ENCODE data around the gene TMED6. TPM values are rescaled to one million over a fixed set of nuclear protein-coding genes. Genes with fewer than 3 reads are reported as not detected.
A peak's percentile ranks its signal among the peaks of the same experiment; 100 is the strongest.

The TMED6 gene
- total RNA-seq, 2 donors from 2014 or later, result 3.6 to 6.0 TPM

GRCh38 chr16:69344171-69344570, 7.4 kb downstream of the TMED6 start:
- Histone ChIP-seq H3K36me3 (no peaks in the 10 kb centered on the region), H3K9ac (ENCODE audit: low read depth in 2 of 2, low read length in 2 of 2) (no peak overlapping the region), H3K27ac (no peak overlapping the region), H3K4me3 (no peak overlapping the region), H3K9me3 (no peaks in the 10 kb centered on the region), H3K4me1 (peaks cover 9% of the 10 kb centered on the region), H3K27me3 (no peaks in the 10 kb centered on the region)
- intact Hi-C loops (cut with DNase I), result no loop called here
- no peak for DNase-seq
- TF ChIP-seq CTCF (IDR thresholded peaks at IDR 0.05), result no peak

- TF ChIP-seq CTCF (IDR thresholded peaks at IDR 0.05), result no peak
- peaks cover 15% of the 10 kb centered on the region for H3K4me1 ChIP-seq
- peak overlapping the region; percentile 80 to 90 for H3K9ac ChIP-seq (ENCODE audit: low read depth in 2 of 2, low read length in 2 of 2)
- DNase-seq, result no peak
- intact Hi-C loops (cut with DNase I), result no loop called here
- no peaks in the 10 kb centered on the region for H3K36me3 ChIP-seq
- peak overlapping the region; percentile 93 for H3K27ac ChIP-seq
- H3K9me3 ChIP-seq, result no peaks in the 10 kb centered on the region
- H3K27me3 ChIP-seq, result no peaks in the 10 kb centered on the region
- peak overlapping the region; percentile 88 for H3K4me3 ChIP-seq
These were observed 11.4 kb downstream of the TMED6 start for GRCh38 chr16:69340095-69340644.

DNA sequence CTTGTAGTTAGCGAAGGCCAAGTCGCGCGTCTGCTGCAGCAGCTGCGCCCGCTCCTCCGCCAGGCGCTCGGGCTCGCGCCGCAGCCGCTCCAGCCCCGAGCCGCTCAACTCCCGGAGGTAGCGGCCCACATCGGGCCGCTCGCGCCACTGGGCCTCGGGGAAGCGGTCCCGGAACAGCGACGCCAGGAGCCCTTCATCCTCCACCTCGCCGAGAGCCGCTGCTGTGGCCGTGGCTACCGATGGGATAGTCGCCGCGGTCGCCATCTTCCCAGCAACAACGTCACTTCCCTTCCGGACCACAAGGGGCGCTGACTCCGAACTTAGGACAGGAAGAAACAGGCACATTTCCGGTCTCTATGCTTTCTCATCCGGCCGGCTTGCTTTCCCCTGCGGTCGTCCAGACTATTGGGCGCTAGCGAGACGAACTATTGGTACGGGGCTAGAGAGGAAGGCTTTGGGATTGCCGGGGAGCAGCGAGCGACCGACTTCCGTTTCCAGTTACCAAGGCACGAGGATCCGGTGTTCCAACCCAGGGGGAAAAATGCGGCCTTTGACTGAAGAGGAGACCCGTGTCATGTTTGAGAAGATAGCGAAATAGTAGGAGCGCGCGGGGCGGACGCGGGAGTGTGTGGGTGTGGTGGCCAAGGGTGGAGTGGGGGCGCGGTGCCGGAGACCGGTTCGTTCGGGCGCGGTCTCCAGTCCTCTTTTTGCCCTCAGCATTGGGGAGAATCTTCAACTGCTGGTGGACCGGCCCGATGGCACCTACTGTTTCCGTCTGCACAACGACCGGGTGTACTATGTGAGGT, 12.1 kb downstream of the TMED6 start, which contains the start of the genes COG8 and NIP7:
Gene COG8, minus strand, starts transcription at position 276 of the 806 bp plus-strand sequence. Its CDS starts 12 bp downstream, at position 264.
Gene NIP7, plus strand, starts transcription at position 484 of the 806 bp plus-strand sequence. Its CDS starts 58 bp downstream, at position 542.
- peaks cover 6% of the 10 kb centered on the region for H3K36me3 ChIP-seq
- H3K9me3 ChIP-seq, result no peaks in the 10 kb centered on the region
- peak within 1 kb of the TSS; percentile 93 for H3K27ac ChIP-seq
- peak; percentile 84 for TF ChIP-seq CTCF (IDR thresholded peaks at IDR 0.05)
- intact Hi-C loops (cut with DNase I), result no loop called here
- H3K27me3 ChIP-seq, result no peaks in the 10 kb centered on the region
- peaks cover 15% of the 10 kb centered on the region for H3K4me1 ChIP-seq
- H3K9ac ChIP-seq (ENCODE audit: low read depth in 2 of 2, low read length in 2 of 2), result peak within 1 kb of the TSS; percentile 80 to 90
- H3K4me3 ChIP-seq, result peak within 1 kb of the TSS; percentile 88
- peak; percentile 97 for DNase-seq

GRCh38 chr16:69338557-69339288, 12.9 kb downstream of the TMED6 start:
- Histone ChIP-seq H3K9ac (ENCODE audit: low read depth in 2 of 2, low read length in 2 of 2) (peak overlapping the region; percentile 80 to 90), H3K4me3 (peak overlapping the region; percentile 88), H3K9me3 (no peaks in the 10 kb centered on the region), H3K36me3 (peaks cover 8% of the 10 kb centered on the region), H3K4me1 (peaks cover 15% of the 10 kb centered on the region), H3K27ac (peak overlapping the region; percentile 93), H3K27me3 (no peaks in the 10 kb centered on the region)
- TF ChIP-seq CTCF (IDR thresholded peaks at IDR 0.05), result no peak
- peak; percentile 58 for DNase-seq
- intact Hi-C loops (cut with DNase I), result no loop called here

DNA sequence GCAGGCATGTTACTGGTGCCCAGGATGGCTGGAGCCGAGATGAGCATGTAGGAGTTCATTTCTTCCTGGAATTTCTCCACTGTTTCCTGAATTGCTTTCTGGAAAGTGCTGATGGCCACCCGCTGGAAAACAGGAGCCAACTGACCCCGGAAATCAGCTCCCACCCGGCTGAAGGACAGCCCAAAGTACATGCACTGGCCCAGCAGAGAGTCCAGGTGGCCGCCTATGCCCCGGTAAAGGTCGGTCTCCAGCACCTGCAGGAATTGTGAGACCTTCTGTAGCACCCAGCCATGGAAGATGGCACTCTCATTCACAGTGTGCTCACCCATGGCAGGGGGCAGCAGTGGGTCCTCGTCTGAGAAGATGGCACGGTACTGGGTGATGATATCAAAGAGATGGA, 16.9 kb downstream of the TMED6 start:
- TF ChIP-seq CTCF (IDR thresholded peaks at IDR 0.05), result no peak
- Histone ChIP-seq H3K9ac (ENCODE audit: low read depth in 2 of 2, low read length in 2 of 2) (no peak overlapping the region), H3K27ac (no peak overlapping the region), H3K27me3 (no peaks in the 10 kb centered on the region), H3K4me3 (no peak overlapping the region), H3K36me3 (peaks cover 8% of the 10 kb centered on the region), H3K9me3 (no peaks in the 10 kb centered on the region), H3K4me1 (peaks cover 6% of the 10 kb centered on the region)
- no peak for DNase-seq
- intact Hi-C loops (cut with DNase I), result no loop called here
